T follicular helper cell (primary cell): ENCODE data around the gene C19orf47.
A peak's percentile ranks its signal among the peaks of the same experiment; 100 is the strongest.

ENCODE experiments used
- DNase-seq: peaks from one replicate; pipeline ENCODE4 v3.0.0-alpha.2; 2020; ENCODE audit warnings: low read depth
- total RNA-seq, 2 experiments: gene quantifications; one replicate each; lab custom pipeline; 2026; lab: John Stamatoyannopoulos, UW

C19orf47 gene
- 14.9 to 18.1 reads per million in 2 experiments for total RNA-seq

GRCh38 chr19:40348125-40348913 lies at the start of gene C19orf47, which contains the start of gene PLD3:
C19orf47 (minus strand) TSS chr19:40348397; CDS start chr19:40341857, 6,540 bp downstream.
PLD3 (plus strand) TSS chr19:40348695; CDS start chr19:40366484, 17,789 bp downstream.
- DNase-seq: peak; percentile 98

GRCh38 chr19:40397568-40397906 lies 49.3 kb upstream of the C19orf47 start:
- no peak for DNase-seq

- DNase-seq: no peak
Measured at GRCh38 chr19:40396886-40397567, 48.8 kb upstream of the C19orf47 start.

- DNase-seq: no peak
Measured at GRCh38 chr19:40395956-40396355, 47.8 kb upstream of the C19orf47 start.

- DNase-seq: no peak
Measured at GRCh38 chr19:40394816-40395210, 46.6 kb upstream of the C19orf47 start.

GRCh38 chr19:40393894-40394815 lies 46.0 kb upstream of the C19orf47 start:
- no peak for DNase-seq

- DNase-seq: no peak
Measured at GRCh38 chr19:40392894-40393517, 44.8 kb upstream of the C19orf47 start.

GRCh38 chr19:40392123-40392522 lies 43.9 kb upstream of the C19orf47 start:
- DNase-seq: no peak

GRCh38 chr19:40390084-40390742 lies 42.0 kb upstream of the C19orf47 start, which contains the start of gene HIPK4:
HIPK4 (minus strand) TSS chr19:40390181; CDS start chr19:40389902, 279 bp downstream.
- DNase-seq: no peak

- no peak for DNase-seq
Measured at GRCh38 chr19:40389404-40390083, 41.3 kb upstream of the C19orf47 start.

- no peak for DNase-seq
Measured at GRCh38 chr19:40388481-40388880, 40.3 kb upstream of the C19orf47 start.

GRCh38 chr19:40387155-40387554 lies 39.0 kb upstream of the C19orf47 start:
- no peak for DNase-seq

- no peak for DNase-seq
Measured at GRCh38 chr19:40383668-40384248, 35.6 kb upstream of the C19orf47 start.

GRCh38 chr19:40381321-40381720 lies 33.1 kb upstream of the C19orf47 start:
- no peak for DNase-seq

GRCh38 chr19:40380199-40381037 lies 32.2 kb upstream of the C19orf47 start:
- no peak for DNase-seq

- no peak for DNase-seq
Measured at GRCh38 chr19:40379446-40380198, 31.4 kb upstream of the C19orf47 start.

GRCh38 chr19:40378509-40378908 lies 30.3 kb upstream of the C19orf47 start:
- no peak for DNase-seq

- DNase-seq: no peak
Measured at GRCh38 chr19:40377876-40378385, 29.7 kb upstream of the C19orf47 start.
